ENCODE data around the gene DYNC2I2.
"Not testable (repeated sequence)": the region's sequence is repeated elsewhere in the genome, so short reads cannot be mapped to it uniquely, and the experiment has no call there.

DYNC2I2 gene

DNA sequence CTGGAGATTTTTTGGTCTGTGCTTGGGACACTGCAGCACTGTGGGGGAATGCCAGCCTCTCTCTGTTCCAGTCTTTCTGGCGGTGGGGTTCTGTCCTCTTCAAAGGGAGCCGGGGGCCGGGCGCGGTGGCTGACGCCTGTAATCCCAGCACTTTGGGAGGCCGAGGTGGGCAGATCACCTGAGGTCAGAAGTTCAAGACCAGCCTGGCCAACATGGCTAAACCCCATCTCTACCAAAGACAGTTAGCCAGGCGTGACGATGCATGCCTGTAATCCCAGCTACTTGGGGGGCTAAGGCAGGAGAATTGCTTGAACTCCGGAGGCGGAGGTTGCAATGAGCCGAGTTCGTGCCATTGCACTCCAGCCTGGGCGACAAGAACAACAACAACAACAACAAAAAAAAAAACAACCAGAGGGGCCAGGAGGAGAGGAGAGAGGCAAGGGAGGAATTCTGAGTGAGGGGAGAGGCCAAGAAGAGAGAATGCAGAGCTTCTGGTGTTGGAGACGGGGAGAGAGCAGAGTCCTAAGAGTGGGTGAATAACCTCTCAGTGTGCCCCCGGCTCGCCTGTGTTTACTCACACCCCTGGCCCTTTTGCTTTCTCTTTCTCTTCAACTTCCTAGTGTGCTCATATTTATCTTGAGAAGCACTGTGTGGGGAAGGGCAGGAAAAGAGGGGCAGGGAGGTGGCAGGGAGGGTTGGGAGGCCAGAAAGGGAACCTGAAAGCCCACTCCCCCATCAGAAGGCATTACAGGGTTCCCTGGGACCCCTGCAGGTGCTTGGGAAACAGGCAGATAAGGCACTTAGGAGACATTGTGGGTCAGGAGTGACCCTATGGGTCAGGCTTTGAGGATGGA, 29.2 kb upstream of the DYNC2I2 start:
- peak; percentile 45 for DNase-seq

DNA sequence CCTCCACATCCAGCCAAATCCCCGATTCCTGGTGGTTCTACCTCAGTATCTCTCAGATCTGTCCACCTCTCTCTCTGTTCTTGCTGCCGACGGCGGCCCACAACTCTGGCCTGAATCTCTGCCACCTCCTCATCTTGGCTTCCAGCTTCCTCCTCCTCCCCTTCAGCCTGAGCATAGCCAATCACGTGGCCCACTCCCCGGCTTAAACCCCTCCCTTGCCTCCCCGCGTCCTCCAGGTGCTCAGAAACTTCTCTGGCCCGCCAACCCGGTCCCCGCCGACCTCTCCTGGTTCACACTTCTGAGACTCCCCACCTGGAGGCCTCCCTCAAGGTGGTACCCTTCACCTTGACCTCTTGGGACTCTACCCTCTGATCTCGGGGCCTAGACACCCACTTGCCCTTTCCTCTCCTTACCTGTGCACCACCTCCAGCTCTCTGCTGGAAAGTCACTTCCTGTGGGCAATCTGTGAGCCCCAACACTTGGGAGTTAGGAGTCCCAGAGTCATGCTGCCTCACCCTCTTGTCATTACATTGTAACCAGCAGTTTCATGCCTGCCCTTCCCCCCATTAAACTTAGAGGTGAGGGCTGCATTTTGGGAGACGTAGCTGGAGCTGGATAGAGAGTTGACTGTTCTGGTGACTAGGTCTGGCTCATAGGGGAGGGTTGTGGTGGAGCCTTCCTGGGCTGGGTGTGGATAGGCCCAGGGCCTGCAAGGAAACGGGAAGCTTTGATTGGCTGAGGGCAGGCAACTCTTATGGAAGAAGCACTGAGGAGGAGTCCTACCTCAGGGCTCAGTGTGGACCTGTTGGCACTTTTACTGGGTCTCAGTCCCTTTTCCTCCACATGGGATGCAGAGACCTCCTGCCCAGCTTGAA, 27.9 kb upstream of the DYNC2I2 start:
- DNase-seq, result peak; percentile 79

DNA sequence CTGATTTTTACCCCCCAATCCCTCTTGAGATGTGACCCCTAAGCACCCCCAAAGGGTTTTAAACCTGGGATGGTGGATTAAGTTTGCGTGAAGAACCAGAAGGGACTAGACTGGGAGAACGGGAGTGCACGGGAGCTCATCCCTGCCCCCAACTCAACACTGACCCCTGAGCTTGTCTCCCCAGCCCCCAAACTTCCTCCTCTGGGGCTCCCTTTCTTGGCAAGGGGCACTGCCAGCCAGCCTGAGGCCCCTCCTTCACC, 27.3 kb upstream of the DYNC2I2 start:
- no peak for DNase-seq

DNA sequence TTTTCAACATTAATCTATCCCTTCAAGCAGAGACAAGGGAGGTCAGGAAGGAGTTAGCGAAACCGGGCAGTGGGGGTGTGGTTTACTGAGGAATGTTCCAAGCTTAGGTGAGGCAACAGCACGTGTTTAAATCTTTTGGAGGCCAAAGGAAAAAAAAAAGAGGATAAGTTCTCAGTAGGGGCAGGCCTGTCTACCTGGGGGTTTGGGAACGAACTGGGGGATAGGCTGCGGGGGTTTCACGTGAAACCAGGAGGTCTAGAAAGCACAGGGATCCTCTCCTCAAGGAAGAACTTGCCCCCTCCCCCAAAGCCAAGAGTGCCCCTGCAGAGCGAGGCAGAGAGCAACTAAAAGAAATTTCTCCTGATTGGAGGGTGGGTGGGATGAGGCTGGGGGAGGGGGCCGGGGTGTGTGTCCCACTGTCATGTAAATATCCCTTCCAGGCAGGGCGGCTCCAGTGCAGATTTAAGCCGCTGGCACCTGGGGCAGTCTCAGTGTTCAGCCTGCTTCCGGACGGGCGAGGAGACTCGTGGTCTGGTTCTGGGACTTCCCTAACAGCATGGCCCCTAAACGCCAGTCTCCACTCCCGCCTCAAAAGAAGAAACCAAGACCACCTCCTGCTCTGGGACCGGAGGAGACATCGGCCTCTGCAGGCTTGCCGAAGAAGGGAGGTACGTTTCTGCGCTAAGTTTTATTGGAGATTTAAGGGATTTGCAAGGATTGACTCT, 26.9 kb upstream of the DYNC2I2 start:
- peak; percentile 61 for DNase-seq

DNA sequence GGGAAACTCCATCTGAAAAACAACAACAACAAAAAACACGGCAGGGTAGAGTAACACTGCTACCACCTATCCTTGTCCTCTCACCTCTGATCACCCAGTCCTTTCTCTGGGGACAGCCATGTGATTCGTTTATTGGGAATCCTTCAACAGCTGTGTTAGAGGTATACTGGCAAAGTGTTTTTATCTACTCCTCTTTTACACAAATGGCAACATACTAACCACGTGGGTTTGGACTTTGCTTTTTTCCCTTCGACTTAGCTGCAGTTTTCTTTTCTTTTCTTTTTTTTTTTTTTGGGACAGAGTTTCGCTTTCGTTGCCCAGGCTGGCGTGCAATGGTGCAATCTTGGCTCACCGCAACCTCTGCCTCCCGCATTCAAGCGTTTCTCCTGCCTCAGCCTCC, 21.1 kb upstream of the DYNC2I2 start:
- no peak for DNase-seq

DNA sequence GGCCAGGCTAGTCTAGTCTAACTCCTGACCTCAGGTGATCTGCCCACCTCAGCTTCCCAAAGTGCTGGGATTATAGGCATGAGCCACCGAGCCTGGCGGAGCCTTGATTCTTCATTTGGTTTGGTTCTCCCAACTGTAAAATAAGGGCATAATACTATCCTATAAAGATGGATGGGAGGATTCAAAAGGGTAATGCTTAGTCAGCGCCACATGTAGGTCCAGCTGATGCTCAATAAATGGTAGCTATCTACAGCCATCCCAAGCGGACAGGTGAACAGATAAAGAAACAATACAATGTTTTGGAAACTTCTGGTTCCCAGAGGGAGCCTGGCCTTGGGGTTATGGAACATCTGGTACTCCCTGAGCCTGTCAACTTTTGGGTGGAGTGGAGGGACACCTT, 18.7 kb upstream of the DYNC2I2 start:
- DNase-seq, result no peak

DNA sequence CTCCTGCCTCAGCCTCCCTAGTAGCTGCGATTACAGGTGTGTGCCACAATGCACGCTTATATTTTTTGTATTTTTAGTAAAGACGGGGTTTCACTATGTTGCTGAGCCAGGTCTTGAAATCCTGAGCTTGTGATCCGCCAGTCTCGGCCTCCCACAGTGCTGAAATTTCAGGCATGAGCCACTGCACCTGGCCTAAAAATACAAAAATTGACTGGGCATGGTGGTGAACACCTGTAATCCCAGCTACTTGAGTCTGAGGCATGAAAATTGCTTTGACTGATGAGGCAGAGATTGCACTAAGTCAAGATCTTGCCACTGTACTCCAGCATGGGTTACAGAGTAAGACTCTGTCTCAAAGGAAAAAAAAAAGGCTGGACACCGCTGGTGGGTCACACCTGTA, 13.1 kb upstream of the DYNC2I2 start:
- DNase-seq, result no peak

DNA sequence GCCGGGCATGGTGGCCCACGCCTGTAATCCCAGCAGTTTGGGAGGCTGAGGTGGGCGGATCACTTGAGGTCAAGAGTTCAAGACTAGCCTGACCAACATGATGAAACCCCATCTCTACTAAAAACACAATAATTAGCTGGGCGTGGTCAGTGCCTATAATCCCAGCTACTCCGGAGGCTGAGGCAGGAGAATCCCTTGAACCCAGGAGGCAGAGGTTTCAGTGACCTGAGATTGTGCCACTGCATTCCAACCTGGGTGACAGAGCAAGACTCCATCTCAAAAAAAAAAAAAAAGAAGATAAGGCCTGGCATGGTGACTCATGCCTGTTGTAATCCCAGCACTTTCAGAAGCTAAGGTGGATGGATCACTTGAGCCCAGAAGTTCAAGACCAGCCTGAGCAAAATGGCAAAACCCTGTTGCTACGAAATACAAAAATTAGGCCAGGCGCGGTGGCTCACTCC, 9.9 kb upstream of the DYNC2I2 start:
- DNase-seq, result not testable (repeated sequence)

DNA sequence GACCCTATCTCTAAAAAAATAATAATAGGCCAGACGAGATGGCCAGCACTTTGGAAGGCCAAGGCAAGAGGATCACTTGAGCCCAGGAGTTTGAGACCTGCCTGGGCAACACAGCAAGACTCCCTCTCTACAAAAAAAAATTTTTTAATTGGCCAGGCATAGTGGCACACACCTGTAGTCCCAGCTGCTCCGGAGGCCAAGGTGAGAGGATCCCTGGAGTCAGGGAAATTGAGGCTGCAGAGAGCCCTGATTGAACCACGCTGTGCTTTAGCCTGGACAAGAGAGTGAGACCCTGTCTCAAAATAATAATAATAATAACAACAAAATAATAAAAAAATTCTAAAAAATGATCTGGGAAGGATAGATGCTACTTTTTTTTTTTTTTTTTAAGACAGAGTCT, 1.1 kb upstream of the DYNC2I2 start:
- no peak for DNase-seq

DNA sequence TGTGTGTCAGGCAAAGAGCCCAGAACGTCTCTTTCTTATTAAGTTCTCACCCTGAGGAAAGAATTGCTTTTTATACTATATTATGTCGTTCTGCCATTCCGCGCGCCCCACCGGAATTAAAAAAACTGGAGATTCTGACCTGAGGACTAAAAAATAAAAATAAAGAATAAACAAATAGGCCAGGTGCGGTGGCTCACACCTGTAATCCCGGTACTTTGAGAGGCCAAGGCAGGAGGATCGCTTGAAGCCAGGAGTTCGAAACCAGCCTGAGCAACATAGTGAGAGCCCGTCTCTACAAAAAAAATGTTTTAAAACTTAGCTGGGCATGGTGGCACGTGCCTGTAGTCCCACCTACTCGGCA, 677 bp upstream of the DYNC2I2 start:
- no peak for DNase-seq

DNA sequence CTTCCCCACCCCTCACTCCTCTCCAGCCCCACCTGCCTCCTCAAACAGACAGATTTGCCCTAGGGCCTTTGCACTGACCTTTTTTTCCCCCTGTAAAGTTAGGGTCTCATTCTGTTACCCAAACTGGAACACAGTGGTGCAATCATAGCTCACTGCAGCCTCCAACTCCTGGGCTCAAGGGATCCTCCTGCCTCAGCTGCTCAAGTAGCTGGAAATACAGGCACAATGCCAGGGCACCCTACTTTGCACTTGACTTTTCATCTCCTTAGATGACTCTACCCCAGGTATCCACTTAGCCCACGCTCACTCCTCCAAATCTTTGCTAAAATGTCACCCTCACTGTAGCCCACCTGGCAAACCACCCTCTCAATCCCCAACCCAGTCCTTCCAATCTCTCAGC, 2.2 kb downstream of the DYNC2I2 start:
- no peak for DNase-seq

DNA sequence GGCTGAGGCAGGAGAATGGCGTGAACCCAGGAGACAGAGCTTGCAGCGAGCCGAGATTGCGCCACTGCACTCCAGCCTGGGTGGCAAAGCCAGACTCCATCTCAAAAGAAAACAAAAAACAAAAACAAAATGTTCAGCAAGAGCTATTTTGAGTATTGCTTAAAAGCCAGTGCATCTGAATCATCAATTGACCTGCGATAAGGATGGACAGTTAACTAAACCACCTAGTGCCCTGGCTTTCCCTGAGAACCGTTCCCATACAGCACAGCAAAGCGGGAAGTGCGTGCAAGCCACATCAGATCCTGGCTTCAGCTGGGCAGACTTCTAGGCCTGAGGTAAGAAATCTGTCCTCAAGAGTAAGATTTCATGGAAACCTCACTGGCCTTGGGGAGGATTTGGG, 2.7 kb downstream of the DYNC2I2 start:
- no peak for DNase-seq

DNA sequence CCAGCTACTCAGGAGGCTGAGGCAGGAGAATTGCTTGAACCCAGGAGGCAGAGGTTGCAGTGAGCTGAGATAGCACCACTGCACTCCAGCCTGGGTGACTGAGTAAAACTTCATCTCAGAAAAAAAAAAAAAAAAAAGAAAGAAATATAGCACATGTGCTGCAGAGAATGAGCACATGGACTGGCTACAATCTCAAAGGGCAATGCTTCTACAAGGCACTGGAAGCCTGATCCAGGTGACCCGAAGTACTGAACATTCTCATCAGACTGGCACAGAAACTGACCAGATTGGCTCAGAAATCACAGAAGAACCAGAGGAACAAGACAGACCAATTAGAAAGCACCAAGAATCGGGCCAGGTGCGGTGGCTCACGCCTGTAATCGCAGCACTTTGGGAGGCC, 4.8 kb downstream of the DYNC2I2 start:
- no peak for DNase-seq

DNA sequence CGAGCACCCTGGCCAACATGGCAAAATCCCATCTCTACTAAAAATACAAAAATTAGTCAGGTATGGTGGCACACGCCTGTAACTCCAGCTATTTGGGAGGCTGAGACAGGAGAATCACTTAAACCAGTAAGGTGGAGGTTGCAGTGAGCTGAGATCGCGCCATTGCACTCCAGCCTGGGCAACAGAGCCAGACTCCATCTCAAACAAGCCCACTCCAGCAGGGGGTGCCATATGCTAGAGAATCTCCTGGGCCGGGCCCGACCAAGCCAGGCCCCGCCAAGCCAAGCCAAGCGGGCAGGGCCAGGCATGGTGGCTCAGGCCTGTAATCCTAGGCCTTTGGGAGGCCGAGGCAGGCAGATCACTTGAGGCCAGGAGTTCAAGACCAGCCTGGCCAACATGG, 8.4 kb downstream of the DYNC2I2 start:
- DNase-seq, result peak; percentile 68

DNA sequence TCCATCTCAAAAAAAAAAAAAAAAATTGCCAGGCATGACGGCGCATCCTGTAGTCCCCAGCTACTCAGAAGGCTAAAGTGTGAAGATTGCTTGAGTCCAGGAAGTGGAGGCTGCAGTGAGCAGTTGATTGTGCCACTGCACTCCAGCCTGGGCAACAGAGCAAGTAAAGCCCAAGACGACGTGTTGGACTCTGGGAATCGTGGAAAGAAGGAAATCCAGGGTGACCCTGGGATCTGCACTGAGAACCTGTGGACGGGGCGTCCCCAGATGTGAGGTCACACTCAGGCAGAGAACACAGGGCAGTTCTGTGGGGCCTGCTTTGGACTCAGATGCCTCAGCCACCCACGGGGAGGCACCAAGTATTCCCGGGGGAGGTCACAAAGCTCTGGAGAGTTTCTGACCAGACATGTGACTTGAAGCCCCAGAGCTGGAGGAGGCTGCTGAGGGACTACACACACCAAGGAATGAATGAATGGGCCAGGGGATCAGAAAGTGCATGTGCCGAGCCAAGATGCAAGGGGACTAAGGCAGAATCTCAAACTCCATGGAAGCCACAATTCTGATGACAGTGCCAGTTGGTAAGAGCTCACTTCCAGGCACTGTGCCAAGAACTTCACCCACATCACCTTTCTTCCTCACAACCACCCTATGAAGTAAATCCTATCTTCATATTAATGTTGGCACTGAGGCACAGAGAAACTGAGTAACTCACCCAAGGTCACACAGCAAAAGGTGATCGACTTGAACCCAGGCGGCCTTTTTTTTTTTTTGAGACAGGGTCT, 12.9 kb downstream of the DYNC2I2 start:
- no peak for DNase-seq

DNA sequence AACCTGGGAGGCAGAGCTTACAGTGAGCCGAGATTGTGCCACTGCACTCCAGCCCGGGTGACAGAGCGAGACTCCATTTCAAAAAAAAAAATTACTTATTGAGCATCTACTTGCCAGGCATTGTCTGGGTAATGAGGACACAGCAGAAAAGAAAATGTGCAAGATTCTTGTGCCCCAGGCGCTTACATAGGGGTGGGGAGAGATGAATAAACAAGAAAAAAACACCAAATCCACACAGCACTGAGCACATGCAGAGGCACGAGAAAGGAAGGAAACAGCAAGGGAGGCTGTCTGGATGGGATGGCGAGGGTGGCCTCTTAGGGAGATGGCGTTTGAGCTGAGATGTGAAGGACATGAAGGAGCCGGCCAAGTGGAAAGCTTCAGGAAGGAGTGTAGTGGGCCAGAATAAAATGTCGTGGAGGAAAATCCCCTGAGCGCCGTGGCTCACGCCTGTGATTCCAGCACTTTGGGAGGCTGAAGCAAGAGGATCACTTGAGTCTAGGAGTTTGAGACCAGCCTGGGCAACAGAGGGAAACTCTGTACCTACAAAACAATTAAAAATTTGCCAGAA, 13.9 kb downstream of the DYNC2I2 start:
- DNase-seq, result no peak

DNA sequence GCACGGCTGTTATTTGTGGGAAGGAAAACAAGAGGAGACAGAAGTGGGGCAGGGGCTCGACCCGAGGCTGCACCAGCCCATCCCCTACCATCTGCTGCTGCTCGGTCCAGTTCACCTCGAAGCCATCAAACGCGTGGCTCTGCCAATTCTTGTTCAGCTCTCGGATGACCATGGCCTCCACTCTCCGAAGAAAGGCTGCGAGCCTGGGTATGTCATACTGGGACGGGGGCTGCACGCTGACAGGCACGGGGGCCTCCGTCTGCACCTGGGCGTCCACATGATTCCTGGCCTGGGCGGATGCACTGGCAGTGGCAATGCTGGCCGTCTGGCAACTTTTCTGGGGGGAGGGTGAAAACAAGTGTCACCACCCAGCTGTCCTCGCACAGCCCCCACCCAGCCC, 16.0 kb downstream of the DYNC2I2 start:
- no peak for DNase-seq

DNA sequence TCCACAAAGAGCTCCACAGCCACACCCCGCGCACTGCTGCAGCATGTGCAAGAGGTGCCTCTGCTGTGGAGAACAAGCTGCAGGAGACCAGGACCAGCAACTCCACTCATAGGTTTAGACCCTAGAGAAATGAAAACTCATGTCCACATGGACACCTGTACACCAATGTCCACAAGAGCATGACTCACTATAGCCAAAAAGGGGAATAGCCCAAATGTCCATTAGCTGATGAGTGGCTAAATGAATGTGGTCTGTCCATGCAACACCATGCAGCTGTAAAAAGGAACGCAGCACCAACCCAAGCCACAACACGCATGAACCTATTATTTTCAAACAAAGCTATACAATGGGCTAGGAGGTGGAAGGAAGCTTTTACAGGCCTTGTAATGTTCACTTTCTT, 18.1 kb downstream of the DYNC2I2 start:
- DNase-seq, result no peak

DNA sequence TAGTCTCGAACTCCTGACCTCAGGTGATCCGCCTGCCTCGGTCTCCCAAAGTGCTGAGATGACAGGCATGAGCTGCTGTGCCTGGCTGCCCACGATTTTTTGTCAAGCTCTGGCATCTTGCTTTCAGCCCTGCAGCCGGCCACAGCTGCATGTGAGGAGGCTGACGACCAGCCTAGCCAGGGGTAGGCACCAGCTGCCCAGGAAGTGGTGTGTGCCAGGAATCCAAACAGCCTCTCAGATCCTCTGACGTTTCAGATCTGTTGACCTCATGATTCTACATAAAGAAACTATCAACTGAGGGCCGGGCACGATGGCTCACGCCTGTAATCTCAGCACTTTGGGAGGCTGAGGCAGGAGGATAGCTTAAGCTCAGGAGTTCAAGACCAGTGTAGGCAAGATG, 19.0 kb downstream of the DYNC2I2 start:
- no peak for DNase-seq

DNA sequence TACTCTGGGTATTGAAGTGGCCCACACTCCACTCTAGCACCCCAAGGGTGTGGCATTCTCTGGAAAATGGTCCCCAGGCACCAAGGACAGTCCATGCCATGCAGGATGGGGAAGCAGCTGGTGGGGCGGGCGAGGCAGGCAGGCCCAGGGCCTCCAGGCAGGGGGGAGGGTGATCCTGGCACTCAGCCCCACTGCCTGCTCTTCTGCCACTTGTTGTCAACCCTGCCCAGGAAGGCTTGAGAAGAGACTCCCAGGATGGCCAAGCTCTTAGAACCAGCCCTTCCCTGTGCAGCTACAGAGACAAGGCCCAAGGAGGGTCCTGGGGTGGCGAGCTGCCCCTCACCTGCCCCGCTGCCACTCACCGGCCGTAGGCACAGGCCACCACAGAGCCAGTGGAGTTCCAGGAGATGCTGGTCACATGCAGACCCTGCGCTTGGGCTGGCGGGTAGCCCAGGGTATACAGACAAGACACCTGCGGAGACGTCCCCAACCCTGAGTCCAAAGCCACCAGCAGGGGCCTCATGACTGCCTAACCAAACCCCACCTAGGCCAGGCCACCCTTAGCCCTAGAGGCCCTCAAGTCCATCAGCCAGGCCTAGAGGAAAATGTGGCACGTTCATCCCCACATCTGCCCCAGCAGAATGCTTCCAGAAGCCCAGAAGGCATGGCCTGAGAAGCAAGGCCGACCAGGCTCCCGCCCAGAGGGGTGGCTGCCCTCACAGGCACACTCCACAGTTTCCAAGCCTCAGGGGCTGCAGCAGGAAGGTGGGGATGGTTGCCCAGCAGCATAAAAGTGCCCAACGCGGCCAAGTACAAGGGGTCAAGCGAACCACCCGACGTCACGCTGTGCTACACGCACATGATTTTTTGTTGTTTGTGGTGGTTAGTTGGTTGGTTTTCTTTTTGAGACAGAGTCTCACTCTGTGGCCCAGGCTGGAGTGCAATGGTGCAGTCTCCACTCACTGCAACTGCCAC, 19.8 kb downstream of the DYNC2I2 start:
- DNase-seq, result no peak

DNA sequence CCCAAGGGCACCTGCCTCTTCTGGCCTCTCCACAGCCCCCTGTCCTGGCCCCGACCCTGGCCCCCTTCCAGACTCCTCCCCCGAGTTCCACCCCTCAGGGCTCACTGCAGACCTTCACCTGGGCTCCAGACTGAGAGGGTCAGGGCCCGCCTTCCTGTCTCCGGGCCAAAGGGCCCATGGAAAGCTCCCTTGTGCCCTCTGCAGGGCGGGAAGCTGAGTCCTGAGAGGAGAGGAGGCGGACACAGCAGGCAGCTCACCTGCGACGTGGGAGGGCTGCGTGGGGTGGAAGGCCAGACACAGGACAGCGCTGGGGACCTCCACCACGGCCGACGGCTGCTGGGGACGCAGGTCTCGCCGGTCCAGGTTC, 20.6 kb downstream of the DYNC2I2 start:
- DNase-seq, result no peak
